T47D (cell line): Measurements from ENCODE around the gene CBL.
A peak's percentile ranks its signal among the peaks of the same experiment; 100 is the strongest.
"Not testable (repeated sequence)": the region's sequence is repeated elsewhere in the genome, so short reads cannot be mapped to it uniquely, and the experiment has no call there.

Source experiments
- DNase-seq, 2 experiments: peaks; one replicate each; pipeline versions ENCODE4 v3.0.0 to v3.0.0-alpha.2; 2011 to 2012; ENCODE audit warnings: low read depth in 1 of 2, low spot score in 1 of 2
- JUND ChIP-seq: IDR thresholded peaks from 2 replicates; pipeline ENCODE4 v1.6.1; 2012; ENCODE audit warnings: low read depth
- in situ Hi-C: cut with HindIII; loops from 2 replicates; pipeline ENCODE4 v1.10.0; 2016; ENCODE audit warnings: low sequenced_read_pairs, low pct_unique_long_range_greater_than_20kb

The CBL gene

DNA sequence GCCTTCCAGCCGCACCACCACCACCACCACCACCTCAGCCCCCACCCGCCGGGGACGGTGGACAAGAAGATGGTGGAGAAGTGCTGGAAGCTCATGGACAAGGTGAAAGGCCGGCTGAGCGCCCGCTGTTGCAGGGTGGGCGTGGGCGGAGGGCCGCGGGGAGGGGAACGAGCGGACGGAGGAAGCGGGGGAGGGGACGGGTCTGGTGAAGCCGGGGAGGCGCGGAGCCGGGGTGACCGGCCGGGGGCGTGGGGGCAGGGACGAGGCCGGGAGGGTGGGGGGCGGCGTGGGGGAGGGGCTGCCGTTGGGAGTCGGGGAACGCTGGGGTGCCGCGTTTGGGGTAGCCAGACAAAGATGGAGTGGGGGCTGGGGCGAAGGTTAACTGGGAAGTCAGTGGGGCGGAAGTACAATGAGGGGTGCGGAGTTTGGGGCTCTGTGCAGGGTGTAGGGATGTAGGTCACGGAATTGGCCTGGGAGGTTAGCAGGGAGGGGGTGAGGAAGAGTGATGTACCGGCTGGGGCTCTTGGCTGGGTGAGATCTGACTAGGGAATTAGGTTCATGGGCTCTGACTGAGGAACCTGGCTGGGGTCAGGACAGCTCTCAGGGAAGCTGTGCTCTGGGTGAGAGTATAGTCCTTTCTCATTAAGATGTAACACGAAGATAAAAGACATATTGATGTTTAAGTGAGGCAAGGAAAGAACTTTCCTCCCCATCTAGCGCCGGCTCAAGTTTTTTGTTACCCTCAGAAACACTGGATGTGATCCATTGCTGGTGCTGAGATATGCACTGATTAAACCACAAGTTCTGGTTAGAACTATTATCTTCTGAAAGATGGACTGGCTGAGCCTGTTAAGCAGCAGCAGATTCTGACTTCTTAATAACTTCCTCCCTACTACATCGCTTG lies 624 bp downstream of the CBL start:
- in situ Hi-C loops: no loop called here
- DNase-seq: peak; percentile 31 to 54
- TF ChIP-seq JUND: no peak

DNA sequence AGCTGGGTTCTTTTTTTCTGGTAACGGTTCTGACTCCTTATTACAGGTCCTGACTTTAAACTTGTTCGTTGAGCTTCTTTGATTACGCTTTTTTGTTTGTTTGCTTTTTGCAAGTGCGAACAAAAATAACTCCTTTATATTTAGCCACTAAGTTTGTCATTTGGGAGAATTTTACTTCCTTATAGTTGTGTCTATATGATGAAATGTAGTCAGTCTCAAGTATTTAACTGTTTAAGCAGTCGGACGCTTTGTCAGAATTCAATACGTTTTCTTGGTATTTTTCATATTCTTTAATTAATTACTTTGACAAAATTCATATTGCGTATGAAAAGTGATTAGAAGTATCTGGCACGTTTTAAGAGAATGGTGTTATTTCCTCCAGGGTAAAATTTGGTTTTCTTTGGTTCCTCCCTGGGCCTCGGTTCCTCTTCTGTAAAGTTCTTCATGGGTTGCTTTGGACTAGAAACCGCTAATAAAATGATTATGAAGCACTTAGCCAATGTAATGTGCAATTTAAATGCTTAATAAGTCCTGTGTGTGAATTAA lies 1.3 kb downstream of the CBL start:
- no peak for TF ChIP-seq JUND
- DNase-seq: no peak
- in situ Hi-C loops: no loop called here

- DNase-seq: no peak
- in situ Hi-C loops: no loop called here
- no peak for TF ChIP-seq JUND
Observed at GRCh38 chr11:119209186-119209585, 3.0 kb downstream of the CBL start.

DNA sequence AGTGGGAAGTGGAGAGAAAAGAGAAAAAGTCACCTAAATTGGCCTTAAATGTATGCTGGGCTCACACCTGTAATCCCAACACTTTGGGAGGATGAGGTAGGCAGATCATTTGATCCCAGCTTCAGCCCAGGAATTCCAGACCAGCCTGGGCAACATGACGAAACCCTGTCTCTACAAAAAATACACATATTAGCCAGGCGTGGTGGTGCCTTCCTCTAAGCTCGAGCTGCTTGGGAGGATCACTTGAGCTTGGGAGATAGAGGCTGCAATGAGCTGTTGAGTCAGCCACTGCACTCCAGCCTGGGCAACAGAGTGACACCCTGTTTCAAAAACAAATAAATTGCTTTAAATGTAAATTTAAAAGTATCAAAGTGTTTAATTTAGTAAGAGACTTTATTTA lies 3.9 kb downstream of the CBL start:
- TF ChIP-seq JUND: no peak
- DNase-seq: no peak
- in situ Hi-C loops: no loop called here

DNA sequence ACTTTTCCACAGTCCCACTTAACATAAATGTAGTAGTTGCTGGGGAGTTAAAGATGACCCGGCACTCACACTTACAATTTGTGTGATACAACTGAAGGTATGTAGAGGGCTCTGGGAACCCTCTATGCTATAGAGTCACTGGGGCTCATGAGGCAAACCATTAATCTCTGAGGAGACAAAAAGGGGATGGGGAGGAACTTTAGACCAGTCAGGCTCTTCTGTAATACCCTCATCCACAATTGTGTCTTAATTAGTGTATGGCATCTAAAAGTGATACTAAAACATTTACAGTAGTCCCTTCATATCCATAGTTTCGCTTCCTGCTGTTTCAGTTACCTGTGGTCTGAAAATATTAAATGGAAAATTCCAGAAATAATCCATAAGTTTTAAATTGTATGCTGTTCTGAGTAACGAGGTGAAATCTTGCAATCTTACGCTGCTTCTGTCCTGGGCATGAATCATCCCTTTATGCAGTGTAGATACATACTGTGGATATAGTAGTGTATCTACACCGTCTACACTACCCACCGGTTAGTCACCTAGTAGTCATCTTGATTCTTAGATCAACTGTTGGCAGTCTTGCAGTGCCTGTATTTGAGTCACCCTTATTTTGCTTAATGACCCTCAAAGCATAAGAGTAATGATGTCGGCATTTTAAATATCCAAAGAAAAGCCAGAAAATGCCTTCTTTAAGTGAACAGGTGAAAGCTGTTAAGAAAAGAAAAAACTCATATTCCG lies 12.2 kb downstream of the CBL start:
- TF ChIP-seq JUND: no peak
- in situ Hi-C loops: no loop called here
- no peak for DNase-seq

DNA sequence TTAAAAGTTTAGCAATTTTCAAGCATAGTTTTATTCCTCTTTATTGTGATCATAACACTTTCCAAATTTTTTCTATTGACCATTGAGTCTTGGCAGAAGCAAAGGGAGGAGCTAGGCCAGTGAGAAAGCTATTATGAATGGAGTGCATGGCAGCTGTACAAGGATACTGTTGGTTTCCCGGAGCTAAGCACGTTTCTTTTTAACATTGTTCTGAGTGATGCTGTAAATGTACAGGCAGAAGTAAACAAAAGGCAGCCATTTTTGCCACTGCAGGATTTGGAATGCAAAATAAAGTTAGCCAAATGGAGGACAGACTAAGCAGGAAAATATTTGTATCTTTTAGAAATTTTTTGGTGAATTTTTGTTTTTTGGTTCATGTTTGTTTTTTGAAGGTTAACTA lies 16.2 kb downstream of the CBL start:
- peak; percentile 26 to 37 for DNase-seq
- in situ Hi-C loops: no loop called here
- no peak for TF ChIP-seq JUND

DNA sequence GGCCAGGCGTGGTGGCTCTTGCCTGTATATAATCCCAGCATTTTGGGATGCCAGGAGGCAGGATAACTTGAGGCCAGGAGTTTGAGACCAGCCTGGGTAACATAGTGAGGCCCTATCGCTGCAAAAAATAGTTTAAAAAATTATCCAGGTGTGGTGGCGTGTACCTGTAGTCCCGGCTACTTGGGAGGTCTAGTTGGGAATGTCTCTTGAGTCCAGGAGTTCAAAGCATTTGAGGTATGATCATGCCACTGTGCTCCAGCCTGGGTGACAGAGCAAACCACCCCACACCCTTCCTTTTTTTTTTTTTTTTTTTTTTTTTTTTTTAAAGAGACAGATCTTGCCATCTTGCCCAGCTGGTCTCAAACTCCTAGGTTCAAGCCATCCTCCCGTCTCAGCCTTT lies 16.8 kb downstream of the CBL start:
- TF ChIP-seq JUND: no peak
- in situ Hi-C loops: no loop called here
- DNase-seq: no peak

DNA sequence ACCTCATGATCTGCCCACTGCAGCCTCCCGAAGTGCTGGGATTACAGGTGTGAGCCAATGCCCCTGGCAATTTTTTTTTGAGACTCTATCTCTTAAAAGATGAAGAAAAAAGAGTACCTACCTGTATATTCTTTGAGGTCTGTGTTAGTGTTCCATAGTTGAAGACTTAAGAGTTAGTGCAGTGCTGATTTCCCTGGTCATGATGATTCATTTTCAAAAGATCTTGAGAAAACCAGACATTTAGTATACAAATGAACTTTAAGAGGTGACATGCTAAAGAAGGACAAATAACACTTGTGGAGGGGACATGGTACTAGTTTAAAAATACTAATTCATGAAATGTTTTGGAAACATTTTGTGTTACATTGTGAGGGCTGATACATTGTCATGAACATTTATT lies 17.7 kb downstream of the CBL start:
- no peak for TF ChIP-seq JUND
- DNase-seq: no peak
- in situ Hi-C loops: no loop called here

DNA sequence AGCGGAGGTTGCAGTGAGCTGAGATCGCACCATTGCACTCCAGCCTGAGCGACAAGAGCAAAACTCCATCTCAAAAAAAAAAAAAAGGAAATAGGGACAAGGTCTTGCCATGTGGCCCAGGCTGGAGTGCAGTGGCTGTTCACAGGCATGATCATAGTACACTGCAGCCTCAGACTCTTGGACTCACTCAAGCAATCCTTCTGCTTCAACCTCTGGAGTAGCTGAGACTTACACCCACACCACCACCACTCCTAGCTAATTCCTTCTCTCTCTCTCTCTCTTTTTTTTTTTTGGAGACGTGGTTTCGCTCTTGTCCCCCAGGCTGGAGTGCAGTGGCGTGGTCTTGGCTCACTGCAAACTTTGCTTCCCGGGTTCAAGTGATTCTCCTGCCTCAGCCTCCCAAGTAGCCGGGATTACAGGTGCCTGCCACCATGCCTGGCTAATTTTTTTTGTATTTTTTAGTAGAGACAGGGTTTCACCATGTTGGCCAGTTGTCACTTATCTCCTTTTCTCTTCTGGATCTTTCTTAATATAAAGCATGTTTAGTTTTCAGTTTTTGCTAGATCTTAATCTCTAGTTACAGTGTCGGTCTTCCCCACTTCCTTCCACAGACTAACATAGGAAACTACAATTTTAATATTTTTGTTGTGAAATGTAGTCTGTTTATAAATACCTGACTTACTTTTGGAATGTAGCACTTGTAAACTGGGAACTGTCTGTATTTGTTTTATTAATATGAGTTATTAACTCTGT lies 22.6 kb downstream of the CBL start:
- in situ Hi-C loops: not testable (repeated sequence)

DNA sequence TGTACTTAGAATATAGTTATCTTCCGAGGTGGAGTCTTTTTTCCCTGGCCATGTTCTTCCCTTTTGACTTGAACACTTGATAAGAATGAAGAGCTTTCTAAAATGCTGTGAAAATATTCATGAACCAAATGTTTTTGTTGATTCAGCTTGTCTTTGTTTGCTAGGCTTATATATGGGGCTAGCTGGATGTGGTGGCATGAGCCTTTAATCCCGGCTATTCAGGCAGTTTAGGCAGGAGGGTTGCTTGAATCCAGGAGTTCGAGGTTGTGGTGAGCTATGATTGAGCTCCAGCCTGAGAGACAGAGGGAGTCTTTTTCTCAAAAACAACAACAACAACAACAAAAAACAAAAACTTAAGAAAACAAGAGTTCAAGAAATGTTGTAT lies 23.1 kb downstream of the CBL start:
- peak in 1 of 2 experiments; percentile 14 for DNase-seq
- in situ Hi-C loops: no loop called here
- TF ChIP-seq JUND: no peak

More for the DNA sequence above, 22.6 kb downstream of the CBL start:
- not testable (repeated sequence) for DNase-seq

DNA sequence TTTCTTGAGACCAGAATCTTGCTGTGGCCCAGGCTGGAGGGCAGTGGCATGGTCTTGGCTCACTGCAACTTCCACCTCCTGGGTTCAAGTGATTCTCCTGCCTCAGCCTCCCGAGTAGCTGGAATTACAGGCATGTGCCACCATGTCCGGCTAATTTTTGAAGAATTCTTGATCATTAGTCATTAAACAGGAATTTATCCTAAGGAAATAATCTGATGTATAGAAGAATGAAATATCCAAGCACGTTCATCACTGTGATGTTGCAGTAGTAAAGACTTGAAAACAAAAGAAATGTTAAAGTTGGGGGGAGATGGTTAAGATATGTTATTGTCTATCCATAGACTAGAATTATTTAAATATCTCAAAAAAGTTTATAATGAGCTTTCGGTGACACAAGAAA lies 23.6 kb downstream of the CBL start:
- no peak for DNase-seq
- in situ Hi-C loops: no loop called here
- no peak for TF ChIP-seq JUND

- in situ Hi-C loops: no loop called here
- no peak for DNase-seq
Observed at GRCh38 chr11:119236490-119236889, 30.4 kb downstream of the CBL start.

More at GRCh38 chr11:119236490-119236889, 30.4 kb downstream of the CBL start:
- no peak for TF ChIP-seq JUND
